ENCODE measurements around the gene FTO. TPM values are rescaled to one million over a fixed set of nuclear protein-coding genes. Genes with fewer than 3 reads are reported as not detected.

FTO gene
- polyA plus RNA-seq, 3 donors = 15.9 to 37.9 (median 25.5) TPM

- WGBS, 3 donors = 64 to 100% (median 87%) methylated on average over 1 of the region's 1 CpG
- no peak overlapping the region for H3K27ac ChIP-seq (ENCODE audit: low read depth, low read length)
These were observed 496.8 kb downstream of the FTO start for GRCh38 chr16:54200720-54201119.

- no peak overlapping the region for H3K27ac ChIP-seq (ENCODE audit: low read depth, low read length)
- 90 to 96% (median 96%) methylated on average over 4 of the region's 4 CpGs for WGBS, 3 donors
These were observed 497.2 kb downstream of the FTO start for GRCh38 chr16:54201200-54201599.

Other genes starting within 250 kb of the FTO start
- 10 to 100 TPM in 2 of 3 donors, 1 to 10 TPM in 1; 9.5 to 24.0 (median 22.0) TPM for gene AKTIP, start 200.9 kb upstream of the FTO start, polyA plus RNA-seq
- 1 to 10 TPM in 1 of 3 donors, under 1 TPM in 2; 0.74 to 2.9 (median 0.94) TPM for gene RPGRIP1L, start 297 bp upstream of the FTO start, polyA plus RNA-seq

Data from adipose tissue (tissue), 3 donors.